ENCODE data around the gene MGAT2. TPM values are rescaled to one million over a fixed set of nuclear protein-coding genes. Genes with fewer than 3 reads are reported as not detected.

The MGAT2 gene
- total and polyA plus RNA-seq, 2 of the 4 experiments (the other 2 are of a cell fraction) = 36.6 to 67.6 TPM

DNA sequence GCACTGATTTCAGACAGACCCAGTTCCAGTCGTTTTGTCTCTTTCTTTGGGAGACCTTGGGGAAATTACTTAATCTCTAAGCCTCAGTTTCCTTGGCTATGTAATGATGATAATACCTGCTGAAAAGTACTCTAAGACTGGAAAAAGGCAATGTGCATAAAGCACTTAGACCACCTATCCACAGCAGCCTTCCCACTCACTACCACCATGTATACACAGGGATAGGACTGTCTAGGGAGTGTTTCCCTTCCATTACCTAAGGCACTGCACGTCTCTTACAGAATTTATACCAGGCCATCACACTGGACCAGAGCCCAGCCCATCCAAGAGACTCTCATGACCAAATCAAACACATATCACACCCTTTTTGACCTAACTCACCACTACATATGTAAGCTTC is 40.8 kb upstream of the MGAT2 start:
- ATAC-seq (ENCODE audit: low read depth) = no peak
- no peak overlapping the region for H3K23ac ChIP-seq (ENCODE audit: low read depth, low read length)

More for the DNA sequence above, 40.8 kb upstream of the MGAT2 start:
- no peak overlapping the region for H3K18ac ChIP-seq (ENCODE audit: low read depth, low read length)
- no peak overlapping the region for H2BK5ac ChIP-seq (ENCODE audit: low read depth, low read length, poor library complexity, severe bottlenecking)
- no peaks in the 10 kb centered on the region for H3K27me3 ChIP-seq (ENCODE audit: control insufficient read depth, insufficient read depth, low read length)
- in situ Hi-C loops (cut with MboI; ENCODE audit: low sequenced_read_pairs) = no loop called here
- no peak overlapping the region for H2AK9ac ChIP-seq (replicated peaks; ENCODE audit: low read depth, low read length, poor library complexity)
- 90% methylated on average over 1 of the region's 2 CpGs; no CpG with 5 or more reads in 1 of the 2 experiments for WGBS, 2 experiments (ENCODE audit: extremely low coverage in 2 of 2, insufficient read length in 1 of 2)
- ChIA-PET POLR2A (ENCODE audit: unreplicated experiment) (no interaction called here), CTCF (no interaction called here)
- peaks cover 17% of the 10 kb centered on the region for H3K9me1 ChIP-seq (ENCODE audit: insufficient read depth, low read length)
- no peak overlapping the region for H3K56ac ChIP-seq (ENCODE audit: extremely low read depth, insufficient read depth, low read length)
- intact Hi-C loops (cut with micrococcal nuclease) = no loop called here
- dilution Hi-C loops (cut with HindIII; ENCODE audit: low sequenced_read_pairs, unreplicated experiment) = no loop called here
- no peak overlapping the region for H3K9ac ChIP-seq (ENCODE audit: low read depth, low read length)
- no peak overlapping the region for H4K8ac ChIP-seq (ENCODE audit: low read depth in 2 of 2, low read length in 2 of 2)
- H3K14ac ChIP-seq (replicated peaks; ENCODE audit: low read depth, low read length) = no peak overlapping the region
- no peak overlapping the region for H2AK5ac ChIP-seq (ENCODE audit: low read depth, low read length)
- H3K4me3 ChIP-seq (ENCODE audit: insufficient read depth, low read depth, low read length) = no peak overlapping the region
- H2AFZ ChIP-seq (replicated peaks; ENCODE audit: low read length, poor library complexity) = no peak overlapping the region
- H3K4me2 ChIP-seq (ENCODE audit: low read depth, low read length) = no peak overlapping the region
- no peak overlapping the region for H3K27ac ChIP-seq (ENCODE audit: insufficient read depth, low read length)
- peaks cover 6% of the 10 kb centered on the region for H3K4me1 ChIP-seq (ENCODE audit: control insufficient read depth, insufficient read depth, low read length)
- peaks cover 25 to 59% of the 10 kb centered on the region in 2 experiments for H3K79me1 ChIP-seq (ENCODE audit: low read depth in 1 of 2, low read length in 2 of 2)
- H2BK15ac ChIP-seq (ENCODE audit: low read depth, low read length) = no peak overlapping the region
- H2BK120ac ChIP-seq (ENCODE audit: low read depth, low read length) = no peak overlapping the region
- H3K36me3 ChIP-seq (ENCODE audit: control insufficient read depth, insufficient read depth, low read length) = peaks cover 31% of the 10 kb centered on the region
- no TSS peak for BruUV-seq (replicated peaks)
- no peak overlapping the region for H4K91ac ChIP-seq (ENCODE audit: insufficient read depth, low read depth, low read length)
- H3K4ac ChIP-seq (ENCODE audit: low read depth, low read length) = no peak overlapping the region
- H2BK20ac ChIP-seq (ENCODE audit: low read depth, low read length) = no peak overlapping the region
- no peaks in the 10 kb centered on the region for H3K9me3 ChIP-seq (ENCODE audit: control insufficient read depth, insufficient read depth, low read length)
- TF ChIP-seq, protein P1, sequence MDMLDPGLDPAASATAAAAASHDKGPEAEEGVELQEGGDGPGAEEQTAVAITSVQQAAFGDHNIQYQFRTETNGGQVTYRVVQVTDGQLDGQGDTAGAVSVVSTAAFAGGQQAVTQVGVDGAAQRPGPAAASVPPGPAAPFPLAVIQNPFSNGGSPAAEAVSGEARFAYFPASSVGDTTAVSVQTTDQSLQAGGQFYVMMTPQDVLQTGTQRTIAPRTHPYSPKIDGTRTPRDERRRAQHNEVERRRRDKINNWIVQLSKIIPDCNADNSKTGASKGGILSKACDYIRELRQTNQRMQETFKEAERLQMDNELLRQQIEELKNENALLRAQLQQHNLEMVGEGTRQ (IDR thresholded peaks at IDR 0.05; ENCODE audit: low read depth, low read length) = no peak
- no peak for TF ChIP-seq RAD21 (IDR thresholded peaks at IDR 0.05; ENCODE audit: low read length)
- no peak for TF ChIP-seq MAZ (IDR thresholded peaks at IDR 0.05; ENCODE audit: borderline replicate concordance, low read depth, low read length)
- no peak for TF ChIP-seq BHLHE40 (IDR thresholded peaks at IDR 0.05; ENCODE audit: low read depth, low read length)
- TF ChIP-seq FOS (IDR thresholded peaks at IDR 0.05; ENCODE audit: low read depth, low read length) = no peak
- no peak for TF ChIP-seq CEBPB (IDR thresholded peaks at IDR 0.05; ENCODE audit: low read depth, low read length)
- TF ChIP-seq, protein P2, sequence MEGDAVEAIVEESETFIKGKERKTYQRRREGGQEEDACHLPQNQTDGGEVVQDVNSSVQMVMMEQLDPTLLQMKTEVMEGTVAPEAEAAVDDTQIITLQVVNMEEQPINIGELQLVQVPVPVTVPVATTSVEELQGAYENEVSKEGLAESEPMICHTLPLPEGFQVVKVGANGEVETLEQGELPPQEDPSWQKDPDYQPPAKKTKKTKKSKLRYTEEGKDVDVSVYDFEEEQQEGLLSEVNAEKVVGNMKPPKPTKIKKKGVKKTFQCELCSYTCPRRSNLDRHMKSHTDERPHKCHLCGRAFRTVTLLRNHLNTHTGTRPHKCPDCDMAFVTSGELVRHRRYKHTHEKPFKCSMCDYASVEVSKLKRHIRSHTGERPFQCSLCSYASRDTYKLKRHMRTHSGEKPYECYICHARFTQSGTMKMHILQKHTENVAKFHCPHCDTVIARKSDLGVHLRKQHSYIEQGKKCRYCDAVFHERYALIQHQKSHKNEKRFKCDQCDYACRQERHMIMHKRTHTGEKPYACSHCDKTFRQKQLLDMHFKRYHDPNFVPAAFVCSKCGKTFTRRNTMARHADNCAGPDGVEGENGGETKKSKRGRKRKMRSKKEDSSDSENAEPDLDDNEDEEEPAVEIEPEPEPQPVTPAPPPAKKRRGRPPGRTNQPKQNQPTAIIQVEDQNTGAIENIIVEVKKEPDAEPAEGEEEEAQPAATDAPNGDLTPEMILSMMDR (conservative IDR thresholded peaks at IDR 0.05; ENCODE audit: low read depth, low read length) = no peak
- TF ChIP-seq MXI1 (IDR thresholded peaks at IDR 0.05; ENCODE audit: borderline replicate concordance, low read depth, low read length) = no peak
- no peak for DNase-seq
- H4K20me1 ChIP-seq (ENCODE audit: insufficient read depth, low read length) = peaks cover 50% of the 10 kb centered on the region
- H4K5ac ChIP-seq (ENCODE audit: low read depth, low read length) = no peak overlapping the region

Data from IMR-90 (cell line).